ENCODE results near the gene MEF2B.
A peak's percentile ranks its signal among the peaks of the same experiment; 100 is the strongest.

MEF2B gene

GRCh38 chr19:19145684-19146608 is 24.1 kb downstream of the MEF2B start:
- DNase-seq (ENCODE audit: low read depth) = no peak
- no peak overlapping the region for H3K4me3 ChIP-seq (ENCODE audit: low read length)

DNA sequence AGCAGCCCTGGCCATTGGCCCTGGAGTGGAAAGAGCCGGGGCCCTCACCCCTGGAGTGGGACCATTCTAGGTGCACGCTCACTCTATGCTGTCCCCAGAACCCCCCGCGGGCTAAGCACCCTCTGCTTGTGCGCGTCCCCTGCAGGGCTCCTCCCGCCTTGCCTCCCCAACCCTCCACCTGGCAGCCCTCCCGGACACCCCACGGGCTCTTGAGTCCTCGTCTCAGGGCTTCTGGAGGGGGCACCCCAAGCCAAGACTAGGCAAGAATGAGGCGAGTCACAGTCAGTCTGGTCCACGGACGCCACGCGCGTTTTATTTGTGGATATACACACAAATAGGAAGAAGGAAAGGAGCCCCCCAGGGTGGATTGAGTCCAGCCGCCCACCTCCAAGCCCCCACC is 24.8 kb downstream of the MEF2B start:
- TF ChIP-seq, protein P1, sequence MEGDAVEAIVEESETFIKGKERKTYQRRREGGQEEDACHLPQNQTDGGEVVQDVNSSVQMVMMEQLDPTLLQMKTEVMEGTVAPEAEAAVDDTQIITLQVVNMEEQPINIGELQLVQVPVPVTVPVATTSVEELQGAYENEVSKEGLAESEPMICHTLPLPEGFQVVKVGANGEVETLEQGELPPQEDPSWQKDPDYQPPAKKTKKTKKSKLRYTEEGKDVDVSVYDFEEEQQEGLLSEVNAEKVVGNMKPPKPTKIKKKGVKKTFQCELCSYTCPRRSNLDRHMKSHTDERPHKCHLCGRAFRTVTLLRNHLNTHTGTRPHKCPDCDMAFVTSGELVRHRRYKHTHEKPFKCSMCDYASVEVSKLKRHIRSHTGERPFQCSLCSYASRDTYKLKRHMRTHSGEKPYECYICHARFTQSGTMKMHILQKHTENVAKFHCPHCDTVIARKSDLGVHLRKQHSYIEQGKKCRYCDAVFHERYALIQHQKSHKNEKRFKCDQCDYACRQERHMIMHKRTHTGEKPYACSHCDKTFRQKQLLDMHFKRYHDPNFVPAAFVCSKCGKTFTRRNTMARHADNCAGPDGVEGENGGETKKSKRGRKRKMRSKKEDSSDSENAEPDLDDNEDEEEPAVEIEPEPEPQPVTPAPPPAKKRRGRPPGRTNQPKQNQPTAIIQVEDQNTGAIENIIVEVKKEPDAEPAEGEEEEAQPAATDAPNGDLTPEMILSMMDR (conservative IDR thresholded peaks at IDR 0.05; ENCODE audit: low read depth, low read length) = no peak
- DNase-seq (ENCODE audit: low read depth) = no peak
- H3K4me3 ChIP-seq (ENCODE audit: low read length) = no peak overlapping the region

More at GRCh38 chr19:19145684-19146608, 24.1 kb downstream of the MEF2B start:
- TF ChIP-seq, protein P1 (conservative IDR thresholded peaks at IDR 0.05; ENCODE audit: low read depth, low read length) = peak; percentile 95

DNA sequence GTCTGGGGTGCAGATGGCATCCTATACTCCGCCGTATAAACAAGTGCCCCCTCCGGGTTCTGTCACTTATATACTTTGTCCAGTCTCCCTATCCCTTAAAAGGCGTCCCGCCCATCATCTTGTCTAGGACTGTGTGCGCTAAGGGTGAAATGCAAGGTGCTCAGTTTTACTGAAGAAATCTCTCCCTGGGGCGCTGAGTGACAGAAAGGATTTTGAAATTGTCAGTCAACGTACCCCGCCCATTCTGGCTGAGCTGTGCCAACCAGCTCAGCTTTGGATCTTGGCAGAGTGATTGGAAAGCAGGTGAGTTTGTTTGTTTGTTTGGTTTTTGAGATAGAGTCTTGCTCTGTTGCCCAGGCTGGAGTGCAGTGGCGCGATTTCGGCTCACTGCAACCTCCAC is 27.7 kb downstream of the MEF2B start:
- no peak for DNase-seq (ENCODE audit: low read depth)
- H3K4me3 ChIP-seq (ENCODE audit: low read length) = no peak overlapping the region
- TF ChIP-seq, protein P1 (conservative IDR thresholded peaks at IDR 0.05; ENCODE audit: low read depth, low read length) = no peak

- TF ChIP-seq, protein P1 (conservative IDR thresholded peaks at IDR 0.05; ENCODE audit: low read depth, low read length) = no peak
- H3K4me3 ChIP-seq (ENCODE audit: low read length) = no peak overlapping the region
- DNase-seq (ENCODE audit: low read depth) = no peak
These were observed 29.6 kb downstream of the MEF2B start for GRCh38 chr19:19140476-19140875.

GRCh38 chr19:19139876-19140229 is 30.2 kb downstream of the MEF2B start:
- no peak for DNase-seq (ENCODE audit: low read depth)
- H3K4me3 ChIP-seq (ENCODE audit: low read length) = no peak overlapping the region
- TF ChIP-seq, protein P1 (conservative IDR thresholded peaks at IDR 0.05; ENCODE audit: low read depth, low read length) = no peak

- TF ChIP-seq, protein P1 (conservative IDR thresholded peaks at IDR 0.05; ENCODE audit: low read depth, low read length) = no peak
- peak within 1 kb of the TSS; percentile 89 for H3K4me3 ChIP-seq (ENCODE audit: low read length)
These were observed 31.7 kb downstream of the MEF2B start, which contains the start of gene TMEM161A for GRCh38 chr19:19138109-19138981. TMEM161A (minus strand) TSS chr19:19138478; CDS start chr19:19138428, 50 bp downstream.

More at GRCh38 chr19:19138109-19138981, 31.7 kb downstream of the MEF2B start, which contains the start of gene TMEM161A:
- peak; percentile 97 for DNase-seq (ENCODE audit: low read depth)

All from retinal pigment epithelial cell (primary cell).